Measurements from ENCODE around the gene NPC1.

DNA sequence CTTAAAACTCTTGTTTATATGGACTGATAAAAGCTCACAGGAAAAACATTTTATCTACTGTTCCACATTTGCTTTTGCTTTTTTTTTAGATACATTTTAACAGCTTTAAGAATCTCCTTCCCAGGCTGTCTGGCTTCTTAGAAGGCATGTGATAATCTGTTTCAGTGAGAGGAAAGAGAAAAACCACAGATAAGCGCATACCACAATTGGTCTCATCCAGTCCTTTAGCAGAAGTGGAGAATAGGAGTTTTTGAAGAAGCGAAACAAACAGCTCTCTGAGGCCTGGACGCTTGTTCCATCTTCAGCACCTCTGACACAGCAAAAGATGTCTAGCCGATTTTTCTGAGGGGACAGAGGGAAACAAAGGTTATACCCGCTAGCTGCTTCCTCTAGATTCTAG is 45.4 kb downstream of the NPC1 start:
- TF ChIP-seq, protein P1, sequence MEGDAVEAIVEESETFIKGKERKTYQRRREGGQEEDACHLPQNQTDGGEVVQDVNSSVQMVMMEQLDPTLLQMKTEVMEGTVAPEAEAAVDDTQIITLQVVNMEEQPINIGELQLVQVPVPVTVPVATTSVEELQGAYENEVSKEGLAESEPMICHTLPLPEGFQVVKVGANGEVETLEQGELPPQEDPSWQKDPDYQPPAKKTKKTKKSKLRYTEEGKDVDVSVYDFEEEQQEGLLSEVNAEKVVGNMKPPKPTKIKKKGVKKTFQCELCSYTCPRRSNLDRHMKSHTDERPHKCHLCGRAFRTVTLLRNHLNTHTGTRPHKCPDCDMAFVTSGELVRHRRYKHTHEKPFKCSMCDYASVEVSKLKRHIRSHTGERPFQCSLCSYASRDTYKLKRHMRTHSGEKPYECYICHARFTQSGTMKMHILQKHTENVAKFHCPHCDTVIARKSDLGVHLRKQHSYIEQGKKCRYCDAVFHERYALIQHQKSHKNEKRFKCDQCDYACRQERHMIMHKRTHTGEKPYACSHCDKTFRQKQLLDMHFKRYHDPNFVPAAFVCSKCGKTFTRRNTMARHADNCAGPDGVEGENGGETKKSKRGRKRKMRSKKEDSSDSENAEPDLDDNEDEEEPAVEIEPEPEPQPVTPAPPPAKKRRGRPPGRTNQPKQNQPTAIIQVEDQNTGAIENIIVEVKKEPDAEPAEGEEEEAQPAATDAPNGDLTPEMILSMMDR (IDR thresholded peaks at IDR 0.05; ENCODE audit: extremely low read depth in 1 of 2, insufficient read depth in 1 of 2, low read depth in 1 of 2, low read length in 2 of 2): no peak
- TF ChIP-seq EZH2 (IDR thresholded peaks at IDR 0.05; ENCODE audit: borderline replicate concordance, low read depth, low read length, severe bottlenecking): no peak
- TF ChIP-seq POLR2AphosphoS5 (IDR thresholded peaks at IDR 0.05; ENCODE audit: insufficient read depth, low read depth, low read length): no peak
- no peak for TF ChIP-seq POLR2A (IDR thresholded peaks at IDR 0.05; ENCODE audit: low read depth, low read length)
- TF ChIP-seq JUN (IDR thresholded peaks at IDR 0.05; ENCODE audit: borderline replicate concordance, insufficient read depth, insufficient read length, low read depth): no peak
- no peak for TF ChIP-seq FOS (IDR thresholded peaks at IDR 0.05; ENCODE audit: borderline replicate concordance, insufficient read depth, low read length)
- TF ChIP-seq MAX (IDR thresholded peaks at IDR 0.05; ENCODE audit: insufficient read depth, insufficient read length): no peak

Data from endothelial cell of umbilical vein (primary cell).